GM13976 (cell line): ENCODE data around the gene TSC22D3.

Experiments
- DNase-seq: peaks from one replicate; pipeline ENCODE4 v3.0.0; 2012; ENCODE audit warnings: low spot score
- in situ Hi-C: fragments of 300-500 bp; cut with MboI; formaldehyde crosslinking; loops from one replicate; pipeline ENCODE4 v1.12.0; 2022; ENCODE audit warnings: low sequenced_read_pairs, mixed read lengths, inconsistent platforms; ENCODE audit not compliant: unreplicated experiment
- TF ChIP-seq, protein P1 (sequence below): IDR thresholded peaks from 2 replicates; pipeline ENCODE4 v1.5.1; 2012; ENCODE audit warnings: borderline replicate concordance, mild to moderate bottlenecking; ENCODE audit not compliant: insufficient read depth; ENCODE audit errors: extremely low read depth, missing control alignments, control extremely low read depth

Gene TSC22D3

DNA sequence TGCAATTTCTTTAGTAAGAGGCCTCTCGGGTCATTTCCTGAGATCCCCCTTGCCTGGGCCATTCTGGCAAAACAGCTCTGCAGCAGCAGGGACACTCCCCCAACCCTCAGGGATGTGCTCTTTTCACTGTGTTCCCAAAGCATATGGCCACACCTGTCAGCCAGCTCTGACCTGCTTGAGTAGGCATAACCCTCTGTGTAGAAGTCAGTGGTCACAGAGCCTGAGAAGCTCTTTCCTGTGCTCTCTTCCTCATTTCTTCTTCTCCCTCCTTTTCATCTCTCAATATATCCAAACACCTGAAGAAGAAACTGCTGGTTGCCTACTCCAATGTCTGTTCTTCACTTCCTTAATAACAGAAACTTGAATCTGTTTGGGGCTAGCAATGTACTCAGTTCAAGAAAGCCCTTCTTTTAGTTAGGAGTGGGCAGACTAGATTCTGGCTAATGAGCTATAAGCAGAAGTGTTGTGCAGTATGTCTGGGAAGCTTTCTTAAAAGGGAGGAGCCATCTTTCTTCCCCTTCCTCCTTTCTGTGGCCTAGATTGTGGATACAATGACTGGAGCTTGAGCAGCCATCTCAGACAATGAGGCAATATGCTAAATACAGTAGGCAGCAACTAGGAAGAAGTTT lies 74.0 kb downstream of the TSC22D3 start:
- TF ChIP-seq, protein P1, sequence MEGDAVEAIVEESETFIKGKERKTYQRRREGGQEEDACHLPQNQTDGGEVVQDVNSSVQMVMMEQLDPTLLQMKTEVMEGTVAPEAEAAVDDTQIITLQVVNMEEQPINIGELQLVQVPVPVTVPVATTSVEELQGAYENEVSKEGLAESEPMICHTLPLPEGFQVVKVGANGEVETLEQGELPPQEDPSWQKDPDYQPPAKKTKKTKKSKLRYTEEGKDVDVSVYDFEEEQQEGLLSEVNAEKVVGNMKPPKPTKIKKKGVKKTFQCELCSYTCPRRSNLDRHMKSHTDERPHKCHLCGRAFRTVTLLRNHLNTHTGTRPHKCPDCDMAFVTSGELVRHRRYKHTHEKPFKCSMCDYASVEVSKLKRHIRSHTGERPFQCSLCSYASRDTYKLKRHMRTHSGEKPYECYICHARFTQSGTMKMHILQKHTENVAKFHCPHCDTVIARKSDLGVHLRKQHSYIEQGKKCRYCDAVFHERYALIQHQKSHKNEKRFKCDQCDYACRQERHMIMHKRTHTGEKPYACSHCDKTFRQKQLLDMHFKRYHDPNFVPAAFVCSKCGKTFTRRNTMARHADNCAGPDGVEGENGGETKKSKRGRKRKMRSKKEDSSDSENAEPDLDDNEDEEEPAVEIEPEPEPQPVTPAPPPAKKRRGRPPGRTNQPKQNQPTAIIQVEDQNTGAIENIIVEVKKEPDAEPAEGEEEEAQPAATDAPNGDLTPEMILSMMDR, result no peak
- no peak for DNase-seq
- in situ Hi-C loops, result no loop called here

DNA sequence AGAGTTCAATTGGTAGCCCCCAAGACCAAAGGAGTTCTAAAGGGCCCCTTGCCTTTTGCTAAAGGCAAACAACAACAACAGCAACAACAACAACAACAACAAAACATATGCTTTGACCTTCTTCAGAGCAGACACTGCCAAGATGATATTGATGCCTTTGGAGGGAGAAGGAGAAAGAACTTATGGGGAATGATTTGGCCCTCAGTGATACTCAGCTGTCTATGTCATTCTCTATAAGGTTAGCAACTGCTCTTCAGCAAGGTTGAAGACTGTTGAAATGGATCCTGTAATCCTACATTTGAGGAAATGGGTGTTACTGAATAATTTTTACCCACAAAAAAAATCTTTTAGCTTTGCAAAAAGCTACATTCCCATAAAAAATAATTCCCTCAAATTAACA lies 74.8 kb downstream of the TSC22D3 start:
- DNase-seq, result no peak
- in situ Hi-C loops, result no loop called here
- TF ChIP-seq, protein P1, result no peak

DNA sequence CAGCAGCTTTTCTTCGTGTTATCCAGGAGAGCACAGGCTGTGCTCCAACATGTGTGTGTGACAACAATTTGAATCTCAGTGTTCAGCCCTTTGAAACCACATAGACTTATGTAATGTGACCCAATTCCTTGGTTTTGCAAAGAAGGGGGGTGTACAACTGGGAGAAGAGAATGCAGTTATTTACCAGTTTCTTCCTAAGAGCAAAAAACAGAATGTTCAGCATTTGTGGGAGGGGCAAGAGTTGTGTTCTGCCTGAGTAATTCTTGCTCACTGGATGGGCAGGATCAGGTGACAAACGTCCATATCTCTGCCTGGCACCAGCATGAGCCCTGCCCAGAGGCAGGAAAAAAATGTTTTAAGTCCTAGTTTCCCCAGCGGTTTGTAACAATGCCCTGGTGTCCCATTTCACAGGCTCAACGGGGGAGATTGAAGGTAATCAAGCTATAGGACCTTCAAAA lies 75.2 kb downstream of the TSC22D3 start:
- TF ChIP-seq, protein P1, result no peak
- in situ Hi-C loops, result no loop called here
- DNase-seq, result no peak

DNA sequence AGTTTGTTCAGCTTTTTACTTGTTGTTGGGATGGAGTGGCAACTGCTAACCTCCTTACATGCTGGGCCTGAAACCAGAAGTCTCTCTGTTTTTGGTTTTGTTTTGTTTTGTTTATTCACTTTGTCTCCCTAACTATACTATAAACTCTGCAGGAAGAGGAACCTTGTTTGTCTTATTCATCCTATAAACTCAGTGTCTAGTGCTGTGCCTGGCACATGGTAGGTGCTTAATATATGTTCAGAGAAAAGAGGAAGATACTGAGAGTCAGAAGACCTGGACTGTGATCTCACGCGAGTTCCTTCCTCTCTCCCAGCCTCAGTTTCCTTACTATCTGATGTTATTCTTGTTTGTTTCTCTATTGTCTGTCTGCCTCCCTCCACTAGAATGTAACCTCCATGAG lies 76.0 kb downstream of the TSC22D3 start:
- DNase-seq, result no peak
- TF ChIP-seq, protein P1, result no peak
- in situ Hi-C loops, result no loop called here

DNA sequence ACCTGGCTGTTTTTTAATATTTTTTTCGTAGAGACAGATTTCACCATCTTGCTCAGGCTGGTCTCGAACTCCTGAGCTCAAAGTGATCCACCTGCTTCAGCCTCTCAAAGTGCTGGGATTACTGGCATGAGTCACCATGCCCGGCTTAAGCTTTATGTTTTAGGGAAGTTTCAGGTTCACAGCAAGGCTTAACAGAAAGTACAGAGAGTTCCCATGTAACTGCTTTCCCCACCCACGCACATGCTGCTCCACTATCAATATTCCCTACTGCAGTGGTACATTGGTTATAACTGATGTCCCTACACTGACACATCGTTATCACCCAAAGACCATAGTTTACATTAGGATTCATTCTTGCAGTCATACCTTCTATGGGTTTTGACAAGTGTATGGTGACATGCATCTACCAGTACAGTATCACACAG lies 84.6 kb downstream of the TSC22D3 start:
- TF ChIP-seq, protein P1, result no peak
- in situ Hi-C loops, result no loop called here
- DNase-seq, result no peak

DNA sequence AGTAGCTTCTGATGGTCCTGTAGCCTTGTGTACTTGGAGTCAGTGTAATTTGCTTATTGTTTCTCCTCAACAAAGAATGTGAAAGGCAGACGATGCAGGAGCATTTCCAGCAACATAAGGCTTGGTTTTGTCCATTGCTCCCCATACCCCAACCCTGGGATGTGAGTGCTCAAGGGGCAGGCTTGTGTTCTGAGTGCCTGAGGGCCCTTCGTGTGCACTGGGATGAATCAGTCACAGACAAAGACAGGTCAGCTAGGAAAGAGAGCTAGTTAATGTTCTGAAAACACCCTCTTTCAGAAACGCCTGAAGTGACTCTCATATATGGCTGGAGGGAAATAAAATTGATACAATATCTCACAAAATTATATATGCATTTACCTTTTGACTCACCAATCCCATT lies 88.1 kb downstream of the TSC22D3 start:
- TF ChIP-seq, protein P1, result no peak
- DNase-seq, result no peak
- in situ Hi-C loops, result no loop called here
